Measurements from ENCODE around the gene PDGFB.

Gene PDGFB
- 3.6 to 45.7 (median 4.1) reads per million in 3 experiments for total RNA-seq

GRCh38 chr22:39244496-39245129 lies at the start of gene PDGFB:
Gene PDGFB (minus strand): TSS chr22:39244982. CDS start chr22:39243963, 1,019 bp downstream.
- no peak for DNase-seq

DNA sequence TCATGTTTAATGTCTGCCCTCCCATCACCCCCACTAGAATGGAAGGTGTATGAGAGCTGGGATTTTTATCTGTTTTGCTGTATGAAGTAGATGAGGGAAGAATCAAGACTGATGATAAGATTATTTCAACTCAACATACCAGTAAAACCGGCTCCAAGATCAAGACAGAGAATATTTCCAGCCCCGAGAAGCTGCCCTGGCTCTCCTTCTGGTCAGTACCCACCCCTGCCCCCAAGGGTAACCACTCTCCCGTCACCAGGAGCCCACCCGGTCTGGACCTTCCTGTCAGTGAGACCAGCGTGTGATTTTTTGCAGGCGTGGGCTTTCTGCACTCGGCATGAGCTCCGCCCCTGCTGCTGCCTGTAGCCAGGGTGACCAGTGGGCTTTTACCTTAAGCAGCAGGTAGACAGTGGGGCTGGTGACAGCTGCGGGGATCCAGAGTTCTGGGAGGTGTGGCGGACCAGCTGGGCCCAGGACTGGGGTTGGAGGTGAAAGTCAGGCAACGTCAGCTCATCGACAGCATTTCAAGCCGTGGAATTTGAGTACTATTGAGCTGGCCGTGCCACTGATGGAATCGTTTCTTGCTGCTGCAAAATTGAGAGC lies 49.1 kb upstream of the PDGFB start:
- DNase-seq = no peak

- DNase-seq = no peak
Observed at GRCh38 chr22:39292561-39293074, 47.8 kb upstream of the PDGFB start.

DNA sequence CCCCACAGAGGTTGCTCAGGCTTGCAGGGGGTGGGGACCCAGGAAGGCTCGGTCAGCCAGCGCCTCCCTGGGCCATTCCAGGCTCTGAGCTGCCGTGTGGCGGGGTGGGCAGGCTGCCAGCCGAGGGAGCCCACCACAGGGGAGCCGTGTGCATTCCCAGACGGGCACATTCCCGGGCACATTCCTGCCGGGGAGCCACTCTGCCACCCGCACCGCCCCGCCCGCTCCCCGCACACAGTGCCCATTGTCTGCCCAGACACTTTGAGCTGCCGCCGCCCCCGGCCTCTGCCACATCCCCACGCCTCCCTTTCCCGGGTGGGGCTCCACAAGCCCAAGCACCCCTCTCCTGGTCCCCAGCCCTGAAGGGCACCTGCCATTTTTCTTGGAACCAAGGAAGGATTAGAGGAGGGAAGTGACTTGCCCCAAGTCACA lies 47.3 kb upstream of the PDGFB start:
- no peak for DNase-seq

DNA sequence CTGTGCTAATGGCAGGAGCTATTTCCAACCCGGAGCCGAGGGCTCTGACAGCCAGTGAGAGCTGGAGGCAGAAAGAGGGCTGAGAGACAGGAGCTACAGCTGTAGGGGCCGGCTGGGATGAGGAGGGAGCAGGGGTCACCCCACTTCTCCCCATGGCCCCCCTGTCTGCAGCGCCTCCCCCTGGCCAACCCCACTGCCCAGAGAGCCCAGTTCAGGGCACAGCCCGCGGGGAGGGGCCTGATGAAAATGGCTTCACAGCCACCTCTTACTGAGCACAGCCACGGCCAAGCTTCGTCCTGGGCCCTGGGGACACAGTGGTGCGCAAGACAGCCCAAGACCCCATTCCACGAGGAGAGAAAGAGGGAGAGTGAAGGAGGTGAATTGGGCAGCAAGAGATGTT lies 46.7 kb upstream of the PDGFB start:
- no peak for DNase-seq

- no peak for DNase-seq
Observed at GRCh38 chr22:39290724-39291161, 46.0 kb upstream of the PDGFB start.

GRCh38 chr22:39289975-39290720 lies 45.4 kb upstream of the PDGFB start:
- DNase-seq = no peak

DNA sequence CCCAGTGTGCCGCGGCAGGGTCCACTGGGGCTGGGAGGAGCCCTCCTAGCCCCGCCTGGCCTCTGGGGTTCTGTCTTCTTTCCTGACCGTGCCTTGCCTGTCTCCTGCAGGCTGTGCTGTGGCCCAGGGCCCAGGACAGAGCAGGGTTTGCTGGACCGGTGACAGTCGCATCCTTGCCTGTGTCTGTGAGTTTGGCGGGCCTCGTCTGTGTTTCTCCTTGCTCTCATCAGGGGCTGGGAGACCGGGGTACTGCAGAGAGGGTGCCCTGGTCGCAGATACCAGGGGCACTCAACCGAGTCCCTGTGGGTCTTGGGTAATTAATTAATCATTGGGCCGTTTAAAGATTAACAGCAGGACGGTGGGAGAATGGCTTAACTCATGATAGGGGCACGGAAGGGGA lies 44.8 kb upstream of the PDGFB start:
- no peak for DNase-seq

- DNase-seq = no peak
Observed at GRCh38 chr22:39288135-39288898, 43.5 kb upstream of the PDGFB start.

DNA sequence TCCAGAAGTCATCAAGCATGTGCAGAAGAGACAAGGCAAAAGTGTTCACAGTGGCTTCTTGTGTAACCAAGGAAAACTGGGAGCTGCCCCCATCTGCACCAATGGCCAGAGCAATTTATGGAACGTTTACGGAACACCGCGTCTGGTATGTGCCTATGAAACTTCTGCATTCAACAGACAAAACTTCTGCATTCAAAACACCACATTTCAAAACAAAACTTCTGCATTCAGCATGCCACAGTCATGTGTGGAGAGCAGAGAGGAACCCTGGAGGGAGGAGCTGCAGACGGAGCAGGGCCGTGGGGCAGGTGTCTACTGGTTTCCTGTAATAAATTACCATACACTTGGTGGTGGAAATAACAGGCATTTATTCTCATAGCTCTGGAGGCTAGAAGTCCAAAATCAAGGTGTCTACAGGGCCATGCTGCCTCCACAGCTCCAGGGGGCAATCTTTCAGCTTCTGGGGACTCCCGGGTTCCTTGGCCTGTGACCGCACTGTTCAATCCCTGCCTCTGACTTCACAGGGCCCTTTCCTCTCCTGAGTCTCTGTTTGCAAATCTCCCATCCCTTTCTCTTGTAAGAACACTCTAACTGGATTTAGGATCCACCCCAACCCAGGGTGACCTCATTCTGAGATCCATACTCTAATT lies 42.4 kb upstream of the PDGFB start:
- DNase-seq = no peak

GRCh38 chr22:39284983-39285382 lies 40.2 kb upstream of the PDGFB start:
- DNase-seq = no peak

DNA sequence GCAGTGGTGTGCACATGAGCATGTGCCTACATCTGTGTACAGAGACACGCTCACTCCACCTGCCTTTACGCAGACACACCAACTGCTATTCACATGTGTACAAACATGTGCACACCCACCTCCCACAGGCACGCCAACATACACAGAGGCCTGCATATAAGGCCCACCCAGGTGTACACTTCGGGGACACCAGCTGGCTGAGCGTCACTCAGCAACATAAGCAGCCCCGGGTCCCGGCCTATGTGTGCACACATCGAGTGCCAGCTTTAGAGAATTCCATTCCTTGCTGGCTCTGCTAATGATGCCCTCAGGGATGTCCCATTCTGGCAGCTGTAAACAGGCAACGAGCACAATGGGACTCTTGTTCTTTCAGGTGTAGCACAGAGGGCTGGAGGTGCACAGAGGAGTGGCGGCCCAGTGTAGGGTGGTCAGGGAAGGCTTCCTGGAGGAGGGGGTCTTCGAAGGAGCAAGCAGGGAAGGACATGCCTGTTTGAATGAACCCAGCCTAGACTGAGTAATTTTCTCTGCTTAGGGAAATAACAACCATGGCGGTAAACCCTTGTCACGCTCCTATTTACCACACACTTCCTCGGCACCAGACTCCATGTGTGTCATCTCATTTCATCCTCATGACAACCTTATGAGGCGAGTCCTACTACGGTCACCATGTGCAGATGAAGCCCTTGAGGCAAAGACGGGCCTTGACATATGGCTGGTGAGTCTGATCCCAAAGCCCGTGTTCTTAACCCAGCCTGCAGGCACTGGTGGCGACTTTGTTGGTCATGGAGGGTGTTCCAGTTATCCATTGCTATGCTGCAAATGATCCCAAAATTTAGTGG lies 39.6 kb upstream of the PDGFB start:
- DNase-seq = no peak

DNA sequence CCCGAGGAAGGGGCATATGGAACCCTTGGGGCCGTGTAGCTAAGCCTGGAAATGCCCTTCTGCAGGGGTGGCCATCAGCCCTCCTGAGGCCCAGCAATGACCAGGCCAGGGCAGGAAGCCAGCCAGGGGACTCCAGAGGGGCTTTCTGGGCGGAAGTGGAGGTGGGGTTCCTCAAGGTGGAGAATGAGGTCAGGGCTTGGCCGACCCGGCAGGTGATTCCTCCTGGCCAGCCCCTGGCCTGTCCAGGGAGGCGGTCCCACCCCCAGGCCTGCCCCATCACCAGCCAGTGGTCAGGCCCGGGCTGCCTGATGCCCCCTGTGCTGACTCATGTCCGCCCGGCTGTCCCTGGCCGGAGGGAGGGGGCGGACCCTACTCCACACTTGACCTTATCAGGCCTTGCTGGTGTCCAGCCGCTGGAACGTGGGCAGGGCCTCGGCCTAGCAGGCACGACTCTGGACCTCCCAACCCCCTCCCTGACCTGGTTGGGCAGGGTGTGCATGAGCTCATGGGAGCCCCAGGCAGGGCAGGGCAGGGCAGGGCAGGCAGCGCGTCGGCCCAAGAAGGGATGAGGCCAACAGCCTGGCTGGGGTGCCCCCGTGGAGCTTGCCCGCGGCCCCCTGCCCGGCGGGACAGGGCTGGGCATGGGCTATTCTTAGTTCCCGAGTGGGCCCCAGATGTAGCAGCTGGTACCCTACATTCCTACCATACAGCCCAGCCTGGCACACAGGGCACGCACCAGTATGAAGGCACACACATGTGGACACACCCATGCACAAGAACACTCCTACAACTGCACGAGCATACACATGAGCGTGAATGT lies 38.8 kb upstream of the PDGFB start:
- no peak for DNase-seq

DNA sequence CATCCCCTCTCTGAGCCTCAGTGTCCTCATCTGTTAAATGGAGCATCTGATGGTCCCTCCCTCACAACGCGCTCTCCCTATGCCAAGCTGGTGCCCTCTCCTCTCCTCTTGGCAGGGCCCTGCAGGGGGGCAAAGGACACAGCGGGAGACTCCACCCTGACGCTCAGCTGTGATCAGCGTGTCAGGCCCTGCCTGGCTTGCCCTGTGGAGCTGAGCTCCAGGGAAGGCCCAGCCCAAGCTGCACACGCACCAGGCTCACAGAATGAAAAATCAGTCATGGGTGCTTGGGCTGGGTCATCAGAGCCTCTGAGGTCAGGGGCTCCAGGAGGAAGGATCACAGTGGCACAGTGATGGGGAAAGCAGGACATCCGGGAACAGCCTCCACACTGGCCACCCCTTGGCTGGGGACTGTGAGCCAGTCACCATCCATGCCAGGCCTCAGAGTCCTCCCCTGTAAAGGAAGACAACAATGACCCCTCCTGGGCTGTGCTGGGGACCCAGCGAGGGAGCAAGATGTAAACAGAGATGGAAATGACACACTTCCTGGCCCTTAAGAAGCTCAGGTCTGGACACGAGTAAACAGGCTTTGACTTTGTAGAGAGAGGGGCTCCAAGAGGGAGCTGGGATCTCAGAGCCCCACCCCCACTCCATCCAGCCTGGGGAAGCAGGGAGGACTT lies 38.0 kb upstream of the PDGFB start:
- DNase-seq = no peak

DNA sequence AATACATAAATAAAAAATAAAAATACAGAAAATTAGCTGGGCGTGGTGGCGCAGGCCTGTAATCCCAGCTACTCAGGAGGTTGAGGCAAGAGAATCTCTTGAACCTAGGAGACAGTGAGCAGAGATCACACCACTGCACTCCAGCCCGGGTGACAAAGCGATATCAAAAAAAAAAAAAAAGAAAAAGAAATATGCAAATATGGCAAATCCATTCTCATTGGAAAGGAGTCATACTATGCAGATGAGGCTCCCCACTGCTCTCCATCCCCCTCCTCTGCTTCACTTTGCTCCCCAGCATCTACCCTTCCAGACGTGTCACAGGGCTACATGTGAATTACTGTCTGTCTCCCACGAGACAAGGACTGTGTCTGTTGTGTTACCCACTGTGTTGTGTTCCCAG lies 36.3 kb upstream of the PDGFB start:
- no peak for DNase-seq

DNA sequence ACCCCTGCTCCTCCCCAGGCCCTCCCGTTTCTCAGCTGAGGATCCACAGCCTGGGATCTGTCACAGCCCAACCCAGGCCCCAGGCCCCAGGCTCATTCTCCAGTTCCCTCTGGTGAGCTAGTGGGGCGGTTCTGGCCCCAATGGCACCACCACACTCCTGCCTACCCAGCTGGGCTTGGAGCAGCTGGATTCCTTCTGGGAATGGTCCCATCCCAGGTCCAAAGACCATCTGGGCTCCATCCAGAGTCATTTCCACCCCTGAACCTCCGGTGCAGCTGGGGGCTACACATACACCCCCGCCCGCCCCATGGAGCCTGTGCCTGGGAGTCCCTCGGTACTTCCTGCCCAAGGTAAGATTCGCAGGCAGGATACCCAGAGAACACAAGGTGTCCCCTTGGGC lies 35.5 kb upstream of the PDGFB start:
- no peak for DNase-seq

- DNase-seq = no peak
Observed at GRCh38 chr22:39279170-39279850, 34.5 kb upstream of the PDGFB start.

GRCh38 chr22:39278040-39278439 lies 33.3 kb upstream of the PDGFB start:
- DNase-seq = no peak

DNA sequence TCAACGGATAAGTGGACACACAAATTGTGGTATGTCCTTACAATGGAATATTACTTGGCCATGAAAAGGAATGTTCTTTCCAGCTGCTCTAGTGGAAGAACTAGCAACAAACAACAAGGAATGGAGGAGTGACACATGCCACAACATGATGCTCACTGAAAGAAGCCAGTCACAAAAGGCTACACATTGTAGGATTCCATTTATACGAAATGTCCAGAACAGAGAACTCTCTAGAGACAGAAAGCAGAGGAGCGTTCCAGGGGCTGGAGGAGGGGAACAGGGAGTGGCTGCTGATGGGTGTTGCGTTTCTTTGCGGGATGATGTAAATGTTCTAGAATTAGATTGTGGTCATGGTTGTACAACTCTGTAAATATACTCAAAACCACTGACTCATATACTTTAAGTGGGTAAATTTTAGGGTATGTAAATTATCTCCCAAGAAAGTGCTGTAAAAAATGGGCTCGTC lies 32.4 kb upstream of the PDGFB start:
- no peak for DNase-seq
